SK-N-SH treated with all-trans-retinoic acid at 6 μM for 48 hours (cell line): Measurements from ENCODE around the gene BBC3.

Experiments
- ATAC-seq: fragments of 200-7000 bp; cut with Tn5 transposase; 3 replicates; pipeline ENCODE4 v1.9.1; 2020; ENCODE audit warnings: mild to moderate bottlenecking, moderate library complexity
- BACH2 ChIP-seq: fragments of 250-450 bp; sonication (Bioruptor Pico); IDR thresholded peaks from 2 replicates; pipeline ENCODE4 v1.9.0; 2021; ENCODE audit warnings: mild to moderate bottlenecking, borderline replicate concordance
- CSDC2 ChIP-seq: fragments of 250-450 bp; sonication (Bioruptor Pico); IDR thresholded peaks from 2 replicates; pipeline ENCODE4 v1.5.0; 2020; ENCODE audit warnings: mild to moderate bottlenecking, moderate library complexity
- ESRRG ChIP-seq: fragments of 250-450 bp; sonication (Bioruptor Pico); IDR thresholded peaks from 2 replicates; pipeline ENCODE4 v1.6.1; 2021; ENCODE audit warnings: mild to moderate bottlenecking
- GLIS3 ChIP-seq: fragments of 250-450 bp; sonication (Bioruptor Pico); IDR thresholded peaks from 2 replicates; pipeline ENCODE4 v1.5.0; 2020; ENCODE audit warnings: mild to moderate bottlenecking, moderate library complexity
- ISL1 ChIP-seq: fragments of 250-450 bp; sonication (Bioruptor Pico); IDR thresholded peaks from 2 replicates; pipeline ENCODE4 v2.1.2; 2022; ENCODE audit warnings: mild to moderate bottlenecking, moderate library complexity
- OSR1 ChIP-seq: fragments of 250-450 bp; sonication (Bioruptor Pico); IDR thresholded peaks from 2 replicates; pipeline ENCODE4 v1.8.0; 2022; ENCODE audit warnings: moderate library complexity, mild to moderate bottlenecking, inconsistent platforms
- SNAI2 ChIP-seq: fragments of 250-450 bp; sonication (Bioruptor Pico); IDR thresholded peaks from 2 replicates; pipeline ENCODE4 v1.5.0; 2020; ENCODE audit warnings: mild to moderate bottlenecking, moderate library complexity
- TCF4 ChIP-seq: fragments of 250-450 bp; sonication (Bioruptor Pico); IDR thresholded peaks from 2 replicates; pipeline ENCODE4 v1.8.0; 2021; ENCODE audit warnings: mild to moderate bottlenecking, moderate library complexity, borderline replicate concordance
- ZFP3 ChIP-seq: fragments of 250-450 bp; sonication (Bioruptor Pico); IDR thresholded peaks from 2 replicates; pipeline ENCODE4 v1.5.0; 2020; ENCODE audit warnings: mild to moderate bottlenecking, moderate library complexity
- ZFP30 ChIP-seq: fragments of 450-650 bp; formaldehyde crosslinking; IDR thresholded peaks from 2 replicates; pipeline ENCODE4 v1.5.0; 2022; ENCODE audit warnings: mild to moderate bottlenecking, moderate library complexity
- ZNF565 ChIP-seq: fragments of 450-650 bp; formaldehyde crosslinking; conservative IDR thresholded peaks from 2 replicates; pipeline ENCODE4 v1.5.0; 2020; ENCODE audit warnings: low read depth, mild to moderate bottlenecking, moderate library complexity
- TF ChIP-seq, protein P1 (sequence below): fragments of 250-450 bp; sonication (Bioruptor Pico); IDR thresholded peaks from 2 replicates; pipeline ENCODE4 v1.5.1; 2020; ENCODE audit warnings: low read depth, mild to moderate bottlenecking, moderate library complexity
- TF ChIP-seq, protein P2 (sequence below): fragments of 250-450 bp; sonication (Bioruptor Pico); IDR thresholded peaks from 2 replicates; pipeline ENCODE4 v1.5.0; 2020; ENCODE audit warnings: mild to moderate bottlenecking, moderate library complexity
- TF ChIP-seq, protein P3 (sequence below): fragments of 250-450 bp; sonication (Bioruptor Pico); IDR thresholded peaks from 2 replicates; pipeline ENCODE4 v1.8.0; 2020; ENCODE audit warnings: mild to moderate bottlenecking, moderate library complexity, borderline replicate concordance
- TF ChIP-seq, protein P4 (sequence below): fragments of 250-450 bp; sonication (Bioruptor Pico); IDR thresholded peaks from 2 replicates; pipeline ENCODE4 v1.8.0; 2021; ENCODE audit warnings: low read depth, mild to moderate bottlenecking, moderate library complexity, borderline replicate concordance
- TF ChIP-seq, protein P5 (sequence below): fragments of 250-450 bp; sonication (Bioruptor Pico); IDR thresholded peaks from 2 replicates; pipeline ENCODE4 v1.5.1; 2021; ENCODE audit warnings: mild to moderate bottlenecking, moderate library complexity

The BBC3 gene

DNA sequence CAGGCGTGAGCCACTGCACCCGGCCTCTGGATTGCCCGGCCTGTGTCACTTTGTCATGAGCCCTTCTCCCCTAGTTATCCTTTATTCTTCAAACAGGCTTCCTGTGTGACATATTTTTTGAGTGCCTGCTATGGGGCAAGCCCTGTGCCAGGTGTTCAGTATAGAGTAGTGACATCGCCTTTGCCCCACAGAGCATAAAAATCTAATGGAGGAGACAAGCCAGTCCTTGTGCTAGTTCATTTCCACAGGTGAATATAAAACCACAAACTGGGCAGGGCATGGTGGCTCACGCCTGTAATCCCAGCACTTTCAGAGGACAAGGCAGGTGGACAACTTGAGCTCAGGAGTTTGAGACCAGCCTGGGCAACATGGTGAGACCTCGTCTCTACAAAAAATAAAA lies 43.2 kb downstream of the BBC3 start:
- TF ChIP-seq ZNF565 (CRISPR knock-in tag) (no peak), BACH2 (CRISPR knock-in tag) (no peak), SNAI2 (no peak), ISL1 (CRISPR knock-in tag) (no peak), ZFP30 (CRISPR knock-in tag) (no peak), CSDC2 (CRISPR knock-in tag) (no peak), ZFP3 (no peak)
- TF ChIP-seq, protein P1, sequence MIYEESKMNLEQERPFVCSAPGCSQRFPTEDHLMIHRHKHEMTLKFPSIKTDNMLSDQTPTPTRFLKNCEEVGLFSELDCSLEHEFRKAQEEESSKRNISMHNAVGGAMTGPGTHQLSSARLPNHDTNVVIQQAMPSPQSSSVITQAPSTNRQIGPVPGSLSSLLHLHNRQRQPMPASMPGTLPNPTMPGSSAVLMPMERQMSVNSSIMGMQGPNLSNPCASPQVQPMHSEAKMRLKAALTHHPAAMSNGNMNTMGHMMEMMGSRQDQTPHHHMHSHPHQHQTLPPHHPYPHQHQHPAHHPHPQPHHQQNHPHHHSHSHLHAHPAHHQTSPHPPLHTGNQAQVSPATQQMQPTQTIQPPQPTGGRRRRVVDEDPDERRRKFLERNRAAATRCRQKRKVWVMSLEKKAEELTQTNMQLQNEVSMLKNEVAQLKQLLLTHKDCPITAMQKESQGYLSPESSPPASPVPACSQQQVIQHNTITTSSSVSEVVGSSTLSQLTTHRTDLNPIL = no peak
- TF ChIP-seq, protein P2, sequence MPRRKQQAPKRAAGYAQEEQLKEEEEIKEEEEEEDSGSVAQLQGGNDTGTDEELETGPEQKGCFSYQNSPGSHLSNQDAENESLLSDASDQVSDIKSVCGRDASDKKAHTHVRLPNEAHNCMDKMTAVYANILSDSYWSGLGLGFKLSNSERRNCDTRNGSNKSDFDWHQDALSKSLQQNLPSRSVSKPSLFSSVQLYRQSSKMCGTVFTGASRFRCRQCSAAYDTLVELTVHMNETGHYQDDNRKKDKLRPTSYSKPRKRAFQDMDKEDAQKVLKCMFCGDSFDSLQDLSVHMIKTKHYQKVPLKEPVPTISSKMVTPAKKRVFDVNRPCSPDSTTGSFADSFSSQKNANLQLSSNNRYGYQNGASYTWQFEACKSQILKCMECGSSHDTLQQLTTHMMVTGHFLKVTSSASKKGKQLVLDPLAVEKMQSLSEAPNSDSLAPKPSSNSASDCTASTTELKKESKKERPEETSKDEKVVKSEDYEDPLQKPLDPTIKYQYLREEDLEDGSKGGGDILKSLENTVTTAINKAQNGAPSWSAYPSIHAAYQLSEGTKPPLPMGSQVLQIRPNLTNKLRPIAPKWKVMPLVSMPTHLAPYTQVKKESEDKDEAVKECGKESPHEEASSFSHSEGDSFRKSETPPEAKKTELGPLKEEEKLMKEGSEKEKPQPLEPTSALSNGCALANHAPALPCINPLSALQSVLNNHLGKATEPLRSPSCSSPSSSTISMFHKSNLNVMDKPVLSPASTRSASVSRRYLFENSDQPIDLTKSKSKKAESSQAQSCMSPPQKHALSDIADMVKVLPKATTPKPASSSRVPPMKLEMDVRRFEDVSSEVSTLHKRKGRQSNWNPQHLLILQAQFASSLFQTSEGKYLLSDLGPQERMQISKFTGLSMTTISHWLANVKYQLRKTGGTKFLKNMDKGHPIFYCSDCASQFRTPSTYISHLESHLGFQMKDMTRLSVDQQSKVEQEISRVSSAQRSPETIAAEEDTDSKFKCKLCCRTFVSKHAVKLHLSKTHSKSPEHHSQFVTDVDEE (CRISPR knock-in tag) = no peak
- TF ChIP-seq, protein P3, sequence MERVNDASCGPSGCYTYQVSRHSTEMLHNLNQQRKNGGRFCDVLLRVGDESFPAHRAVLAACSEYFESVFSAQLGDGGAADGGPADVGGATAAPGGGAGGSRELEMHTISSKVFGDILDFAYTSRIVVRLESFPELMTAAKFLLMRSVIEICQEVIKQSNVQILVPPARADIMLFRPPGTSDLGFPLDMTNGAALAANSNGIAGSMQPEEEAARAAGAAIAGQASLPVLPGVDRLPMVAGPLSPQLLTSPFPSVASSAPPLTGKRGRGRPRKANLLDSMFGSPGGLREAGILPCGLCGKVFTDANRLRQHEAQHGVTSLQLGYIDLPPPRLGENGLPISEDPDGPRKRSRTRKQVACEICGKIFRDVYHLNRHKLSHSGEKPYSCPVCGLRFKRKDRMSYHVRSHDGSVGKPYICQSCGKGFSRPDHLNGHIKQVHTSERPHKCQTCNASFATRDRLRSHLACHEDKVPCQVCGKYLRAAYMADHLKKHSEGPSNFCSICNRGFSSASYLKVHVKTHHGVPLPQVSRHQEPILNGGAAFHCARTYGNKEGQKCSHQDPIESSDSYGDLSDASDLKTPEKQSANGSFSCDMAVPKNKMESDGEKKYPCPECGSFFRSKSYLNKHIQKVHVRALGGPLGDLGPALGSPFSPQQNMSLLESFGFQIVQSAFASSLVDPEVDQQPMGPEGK (CRISPR knock-in tag) = no peak
- TF ChIP-seq, protein P4, sequence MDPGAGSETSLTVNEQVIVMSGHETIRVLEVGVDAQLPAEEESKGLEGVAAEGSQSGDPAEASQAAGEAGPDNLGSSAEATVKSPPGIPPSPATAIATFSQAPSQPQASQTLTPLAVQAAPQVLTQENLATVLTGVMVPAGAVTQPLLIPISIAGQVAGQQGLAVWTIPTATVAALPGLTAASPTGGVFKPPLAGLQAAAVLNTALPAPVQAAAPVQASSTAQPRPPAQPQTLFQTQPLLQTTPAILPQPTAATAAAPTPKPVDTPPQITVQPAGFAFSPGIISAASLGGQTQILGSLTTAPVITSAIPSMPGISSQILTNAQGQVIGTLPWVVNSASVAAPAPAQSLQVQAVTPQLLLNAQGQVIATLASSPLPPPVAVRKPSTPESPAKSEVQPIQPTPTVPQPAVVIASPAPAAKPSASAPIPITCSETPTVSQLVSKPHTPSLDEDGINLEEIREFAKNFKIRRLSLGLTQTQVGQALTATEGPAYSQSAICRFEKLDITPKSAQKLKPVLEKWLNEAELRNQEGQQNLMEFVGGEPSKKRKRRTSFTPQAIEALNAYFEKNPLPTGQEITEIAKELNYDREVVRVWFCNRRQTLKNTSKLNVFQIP (CRISPR knock-in tag) = no peak
- ATAC-seq = no peak

DNA sequence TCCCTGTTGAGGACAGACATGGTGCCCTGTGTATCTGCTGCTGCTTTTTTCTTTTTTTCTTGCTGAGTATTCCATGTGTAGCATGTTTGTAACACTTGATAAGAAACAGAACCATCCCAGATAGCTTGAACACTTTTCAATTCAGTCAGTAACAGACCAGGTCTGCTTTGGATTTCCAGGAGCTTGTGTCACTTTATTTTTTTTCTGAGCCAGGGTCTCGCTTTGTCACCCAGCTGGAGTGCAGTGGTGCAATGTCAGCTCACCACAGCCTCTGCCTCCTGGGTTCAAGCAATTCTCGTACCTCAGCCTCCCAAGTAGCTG lies 43.7 kb downstream of the BBC3 start:
- no peak for ATAC-seq
- TF ChIP-seq SNAI2 (no peak), TCF4 (peak; percentile 58; the same call in 1 of the 2 replicates), ESRRG (CRISPR knock-in tag) (no peak)

DNA sequence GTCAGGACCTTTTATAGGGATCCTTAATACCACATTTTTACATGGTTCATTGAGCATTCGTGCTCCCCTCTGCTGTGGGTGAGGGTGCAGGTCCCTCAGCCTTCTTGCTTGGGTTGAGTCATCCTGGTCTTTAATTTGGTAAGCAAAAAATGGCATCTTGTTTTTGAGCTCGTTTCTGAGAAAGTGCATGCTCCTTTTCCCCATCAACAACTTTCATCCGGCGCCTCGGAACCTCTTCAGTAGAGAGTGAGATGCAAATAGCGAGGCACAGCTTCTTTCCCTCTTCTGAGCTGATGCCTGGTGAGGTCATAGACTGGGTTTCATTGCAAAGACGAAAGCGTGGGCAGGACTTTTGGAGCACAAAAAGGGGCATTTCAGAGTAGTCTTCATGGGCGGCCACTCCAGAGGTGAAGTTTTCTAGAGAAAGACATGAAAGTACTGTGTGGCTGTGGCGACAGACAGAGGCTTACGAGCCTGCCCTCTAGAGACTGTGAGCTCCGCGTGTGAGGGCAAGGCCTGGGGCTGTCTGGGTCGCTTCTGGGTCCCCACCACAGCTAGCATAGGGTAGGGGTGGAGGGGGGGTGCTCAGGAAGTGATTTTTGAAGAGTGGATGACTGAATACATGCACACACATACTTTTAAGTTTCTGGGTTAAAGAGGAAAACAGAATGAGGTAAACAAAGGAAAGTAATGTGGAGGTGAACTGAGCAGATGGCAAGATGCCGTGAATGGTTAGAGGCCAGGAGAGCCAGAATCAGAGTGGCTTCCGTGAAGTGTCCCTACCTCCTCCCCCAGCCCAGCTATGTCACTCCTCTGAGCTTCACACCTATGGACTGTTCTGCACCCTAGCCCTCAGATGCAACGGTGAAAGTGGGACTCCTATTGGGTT lies 44.3 kb downstream of the BBC3 start:
- no peak for ATAC-seq

More for the DNA sequence above, 44.3 kb downstream of the BBC3 start:
- TF ChIP-seq, protein P2 (CRISPR knock-in tag) = no peak
- no peak for TF ChIP-seq SNAI2
- TF ChIP-seq ESRRG (CRISPR knock-in tag) = no peak
- TF ChIP-seq, protein P5, sequence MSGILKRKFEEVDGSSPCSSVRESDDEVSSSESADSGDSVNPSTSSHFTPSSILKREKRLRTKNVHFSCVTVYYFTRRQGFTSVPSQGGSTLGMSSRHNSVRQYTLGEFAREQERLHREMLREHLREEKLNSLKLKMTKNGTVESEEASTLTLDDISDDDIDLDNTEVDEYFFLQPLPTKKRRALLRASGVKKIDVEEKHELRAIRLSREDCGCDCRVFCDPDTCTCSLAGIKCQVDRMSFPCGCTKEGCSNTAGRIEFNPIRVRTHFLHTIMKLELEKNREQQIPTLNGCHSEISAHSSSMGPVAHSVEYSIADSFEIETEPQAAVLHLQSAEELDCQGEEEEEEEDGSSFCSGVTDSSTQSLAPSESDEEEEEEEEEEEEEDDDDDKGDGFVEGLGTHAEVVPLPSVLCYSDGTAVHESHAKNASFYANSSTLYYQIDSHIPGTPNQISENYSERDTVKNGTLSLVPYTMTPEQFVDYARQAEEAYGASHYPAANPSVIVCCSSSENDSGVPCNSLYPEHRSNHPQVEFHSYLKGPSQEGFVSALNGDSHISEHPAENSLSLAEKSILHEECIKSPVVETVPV = no peak
- TF ChIP-seq ZFP3 = no peak
- TF ChIP-seq TCF4 = no peak
- no peak for TF ChIP-seq CSDC2 (CRISPR knock-in tag)
- no peak for TF ChIP-seq OSR1 (CRISPR knock-in tag)
- TF ChIP-seq, protein P3 (CRISPR knock-in tag) = no peak
- no peak for TF ChIP-seq GLIS3 (CRISPR knock-in tag)
- TF ChIP-seq BACH2 (CRISPR knock-in tag) = no peak
- no peak for TF ChIP-seq ISL1 (CRISPR knock-in tag)
- no peak for TF ChIP-seq ZNF565 (CRISPR knock-in tag)
